HL-60 (cell line): ENCODE measurements around the gene S100A5.

Experiments
- DNase-seq, 2 experiments: peaks; one replicate each; pipeline ENCODE4 v3.0.0-alpha.2; 2010 to 2020; ENCODE audit warnings: low read depth in 1 of 2, low spot score in 1 of 2
- H3K27ac ChIP-seq: fragments of 250-450 bp; sonication (Bioruptor Pico); replicated peaks from 2 replicates; pipeline ENCODE4 v1.5.1; 2020; ENCODE audit warnings: mild to moderate bottlenecking, moderate library complexity
- H3K27me3 ChIP-seq: fragments of 250-450 bp; sonication (Bioruptor Pico); 2 replicates; pipeline ENCODE4 v1.5.1; 2021; ENCODE audit warnings: mild to moderate bottlenecking, moderate library complexity; ENCODE audit not compliant: insufficient read depth, poor library complexity, severe bottlenecking
- H3K4me3 ChIP-seq: replicated peaks from 2 replicates; pipeline ENCODE4 v1.5.1; 2011; ENCODE audit warnings: mild to moderate bottlenecking, control low read depth, low read length; ENCODE audit not compliant: insufficient read depth
- CTCF ChIP-seq: IDR thresholded peaks from one replicate; pipeline ENCODE4 v1.5.1; 2011; ENCODE audit warnings: low read length, control low read depth, inconsistent platforms; ENCODE audit not compliant: insufficient read depth
- GABPA ChIP-seq: IDR thresholded peaks from 2 replicates; pipeline ENCODE4 v1.6.1; 2012; ENCODE audit warnings: low read depth
- POLR2AphosphoS5 ChIP-seq: IDR thresholded peaks from 2 replicates; pipeline ENCODE4 v1.6.1; 2012; ENCODE audit warnings: low read depth
- SPI1 ChIP-seq: IDR thresholded peaks from 2 replicates; pipeline ENCODE4 v1.6.1; 2012; ENCODE audit warnings: low read depth, mild to moderate bottlenecking, borderline replicate concordance
- TF ChIP-seq, protein P1 (sequence below): IDR thresholded peaks from 2 replicates; pipeline ENCODE4 v1.6.1; 2012; ENCODE audit warnings: low read depth; ENCODE audit not compliant: insufficient replicate concordance

S100A5 gene

GRCh38 chr1:153532181-153532580 is 8.6 kb downstream of the S100A5 start:
- TF ChIP-seq GABPA (no peak), SPI1 (no peak), CTCF (no peak), POLR2AphosphoS5 (no peak)
- TF ChIP-seq, protein P1, sequence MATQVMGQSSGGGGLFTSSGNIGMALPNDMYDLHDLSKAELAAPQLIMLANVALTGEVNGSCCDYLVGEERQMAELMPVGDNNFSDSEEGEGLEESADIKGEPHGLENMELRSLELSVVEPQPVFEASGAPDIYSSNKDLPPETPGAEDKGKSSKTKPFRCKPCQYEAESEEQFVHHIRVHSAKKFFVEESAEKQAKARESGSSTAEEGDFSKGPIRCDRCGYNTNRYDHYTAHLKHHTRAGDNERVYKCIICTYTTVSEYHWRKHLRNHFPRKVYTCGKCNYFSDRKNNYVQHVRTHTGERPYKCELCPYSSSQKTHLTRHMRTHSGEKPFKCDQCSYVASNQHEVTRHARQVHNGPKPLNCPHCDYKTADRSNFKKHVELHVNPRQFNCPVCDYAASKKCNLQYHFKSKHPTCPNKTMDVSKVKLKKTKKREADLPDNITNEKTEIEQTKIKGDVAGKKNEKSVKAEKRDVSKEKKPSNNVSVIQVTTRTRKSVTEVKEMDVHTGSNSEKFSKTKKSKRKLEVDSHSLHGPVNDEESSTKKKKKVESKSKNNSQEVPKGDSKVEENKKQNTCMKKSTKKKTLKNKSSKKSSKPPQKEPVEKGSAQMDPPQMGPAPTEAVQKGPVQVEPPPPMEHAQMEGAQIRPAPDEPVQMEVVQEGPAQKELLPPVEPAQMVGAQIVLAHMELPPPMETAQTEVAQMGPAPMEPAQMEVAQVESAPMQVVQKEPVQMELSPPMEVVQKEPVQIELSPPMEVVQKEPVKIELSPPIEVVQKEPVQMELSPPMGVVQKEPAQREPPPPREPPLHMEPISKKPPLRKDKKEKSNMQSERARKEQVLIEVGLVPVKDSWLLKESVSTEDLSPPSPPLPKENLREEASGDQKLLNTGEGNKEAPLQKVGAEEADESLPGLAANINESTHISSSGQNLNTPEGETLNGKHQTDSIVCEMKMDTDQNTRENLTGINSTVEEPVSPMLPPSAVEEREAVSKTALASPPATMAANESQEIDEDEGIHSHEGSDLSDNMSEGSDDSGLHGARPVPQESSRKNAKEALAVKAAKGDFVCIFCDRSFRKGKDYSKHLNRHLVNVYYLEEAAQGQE, result no peak
- no peak for DNase-seq
- Histone ChIP-seq H3K27me3 (no peaks in the 10 kb centered on the region), H3K4me3 (no peak overlapping the region), H3K27ac (no peak overlapping the region)

DNA sequence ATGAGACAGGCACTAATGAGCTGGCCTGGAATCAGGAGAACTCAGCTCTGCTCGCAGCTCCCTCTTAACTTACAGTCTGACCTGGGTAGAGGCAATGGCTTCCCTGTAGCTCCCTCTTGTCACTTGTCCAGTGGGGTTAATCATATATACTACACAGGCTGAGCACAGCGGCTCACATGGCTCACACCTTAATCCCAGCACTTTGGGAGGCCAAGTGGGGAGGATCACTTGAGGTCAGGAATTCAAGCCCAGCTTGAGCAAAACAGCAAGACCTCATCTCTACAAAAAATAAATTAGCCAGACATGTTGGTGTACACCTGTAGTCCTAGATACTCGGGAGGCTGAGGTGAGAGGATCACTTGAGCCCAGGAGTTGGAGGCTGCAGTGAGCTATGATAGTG is 9.1 kb downstream of the S100A5 start:
- Histone ChIP-seq H3K27ac (no peak overlapping the region), H3K27me3 (no peaks in the 10 kb centered on the region), H3K4me3 (no peak overlapping the region)
- TF ChIP-seq SPI1 (no peak), GABPA (no peak), CTCF (no peak), POLR2AphosphoS5 (no peak)
- TF ChIP-seq, protein P1, result no peak
- no peak for DNase-seq

GRCh38 chr1:153527683-153528040 is 13.1 kb downstream of the S100A5 start:
- DNase-seq, result no peak
- Histone ChIP-seq H3K27ac (no peak overlapping the region), H3K27me3 (no peaks in the 10 kb centered on the region), H3K4me3 (no peak overlapping the region)
- TF ChIP-seq POLR2AphosphoS5 (no peak), CTCF (no peak), SPI1 (no peak), GABPA (no peak)
- TF ChIP-seq, protein P1, result no peak
